HG02798 (cell line): ENCODE data around the gene DCP1A.

Experiments used
- ATAC-seq: cut with Tn5 transposase; IDR thresholded peaks from one replicate; pipeline ENCODE4 v1.9.1; 2021; ENCODE audit warnings: mild to moderate bottlenecking; ENCODE audit not compliant: unreplicated experiment, poor library complexity

Gene DCP1A

GRCh38 chr3:53252096-53252946 lies 95.0 kb downstream of the DCP1A start:
- ATAC-seq = no peak

GRCh38 chr3:53250881-53251605 lies 96.3 kb downstream of the DCP1A start:
- no peak for ATAC-seq

GRCh38 chr3:53250453-53250852 lies 96.9 kb downstream of the DCP1A start:
- no peak for ATAC-seq

GRCh38 chr3:53248161-53248560 lies 99.2 kb downstream of the DCP1A start:
- no peak for ATAC-seq

- no peak for ATAC-seq
Observed at GRCh38 chr3:53247619-53248018, 99.7 kb downstream of the DCP1A start.

- ATAC-seq = no peak
Observed at GRCh38 chr3:53244271-53244670, 103.1 kb downstream of the DCP1A start.

GRCh38 chr3:53243785-53244184 lies 103.6 kb downstream of the DCP1A start:
- no peak for ATAC-seq

- no peak for ATAC-seq
Observed at GRCh38 chr3:53243165-53243564, 104.2 kb downstream of the DCP1A start.

- no peak for ATAC-seq
Observed at GRCh38 chr3:53242642-53243041, 104.7 kb downstream of the DCP1A start.

- ATAC-seq = no peak
Observed at GRCh38 chr3:53242155-53242554, 105.2 kb downstream of the DCP1A start.

GRCh38 chr3:53240989-53241972 lies 106.1 kb downstream of the DCP1A start:
- ATAC-seq = no peak

GRCh38 chr3:53239800-53240199 lies 107.5 kb downstream of the DCP1A start:
- ATAC-seq = no peak

- ATAC-seq = no peak
Observed at GRCh38 chr3:53238886-53239285, 108.5 kb downstream of the DCP1A start.

- no peak for ATAC-seq
Observed at GRCh38 chr3:53238051-53238850, 109.1 kb downstream of the DCP1A start.

GRCh38 chr3:53236112-53236841 lies 111.1 kb downstream of the DCP1A start:
- no peak for ATAC-seq

- no peak for ATAC-seq
Observed at GRCh38 chr3:53235545-53235944, 111.8 kb downstream of the DCP1A start.

GRCh38 chr3:53234841-53235232 lies 112.5 kb downstream of the DCP1A start:
- ATAC-seq = no peak

GRCh38 chr3:53234130-53234840 lies 113.1 kb downstream of the DCP1A start:
- ATAC-seq = no peak
